Upper lobe of right lung (tissue), 1 donor: ENCODE results near the gene GPR153. TPM values are rescaled to one million over a fixed set of nuclear protein-coding genes. Genes with fewer than 3 reads are reported as not detected.

Experiments used
- ATAC-seq: fragments of 200-7000 bp; cut with Tn5 transposase; one replicate; pipeline ENCODE4 v1.9.1; 2020; ENCODE audit warnings: mild to moderate bottlenecking, moderate library complexity
- DNase-seq: peaks from one replicate; pipeline ENCODE4 v3.0.0-alpha.2; 2020
- H3K27ac ChIP-seq: fragments of 200-600 bp; one replicate; pipeline ENCODE4 v1.8.0; 2022
- H3K27me3 ChIP-seq: fragments of 200-600 bp; one replicate; pipeline ENCODE4 v1.8.0; 2022; ENCODE audit warnings: mild to moderate bottlenecking
- H3K36me3 ChIP-seq: fragments of 200-600 bp; one replicate; pipeline ENCODE4 v1.8.0; 2022
- H3K4me1 ChIP-seq: fragments of 200-600 bp; one replicate; pipeline ENCODE4 v1.8.0; 2022
- H3K4me3 ChIP-seq: fragments of 200-600 bp; one replicate; pipeline ENCODE4 v1.8.0; 2022; ENCODE audit warnings: mild to moderate bottlenecking
- H3K9me3 ChIP-seq: fragments of 200-600 bp; one replicate; pipeline ENCODE4 v1.8.0; 2022
- CTCF ChIP-seq: fragments of 200-600 bp; IDR thresholded peaks from one replicate; pipeline ENCODE4 v1.8.0; 2022; ENCODE audit warnings: antibody characterized with exemption
- intact Hi-C: fragments of 100-400 bp; cut with DNase I; formaldehyde crosslinking; loops from one replicate; pipeline ENCODE4 v1.11.0; 2022
- total RNA-seq: library from RNA; stranded (reverse); fragmentation: NEBNext Ultra II Directional; extraction: Animal tissue kit (Norgen Biotek cat#: 25700); gene quantifications from one replicate; pipeline ENCODE4 v1.2.1, GENCODE V29; 2021
- donor health status: DM: no; HTN: yes; CAD: no; lungs with severe emphysema.

GPR153 gene
- total RNA-seq, 1 donor from 2014 or later: 16.9 TPM

- Histone ChIP-seq H3K27ac (no peak overlapping the region), H3K27me3 (peaks cover 18% of the 10 kb centered on the region)
Measured at GRCh38 chr1:6208723-6209660, 51.9 kb downstream of the GPR153 start.

GRCh38 chr1:6207921-6208320, 53.0 kb downstream of the GPR153 start:
- Histone ChIP-seq H3K4me1 (peaks cover 34% of the 10 kb centered on the region), H3K9me3 (no peaks in the 10 kb centered on the region), H3K36me3 (no peaks in the 10 kb centered on the region), H3K4me3 (no peak overlapping the region), H3K27ac (no peak overlapping the region), H3K27me3 (peaks cover 18% of the 10 kb centered on the region)
- intact Hi-C loops: no loop called here
- no peak for TF ChIP-seq CTCF
- no peak for DNase-seq
- ATAC-seq: no peak

More at GRCh38 chr1:6208723-6209660, 51.9 kb downstream of the GPR153 start:
- H3K9me3 ChIP-seq: no peaks in the 10 kb centered on the region
- DNase-seq (peak; percentile 76), ATAC-seq (peak; percentile 64)
- intact Hi-C loops: no loop called here
- H3K4me3 ChIP-seq: peak overlapping the region; percentile 48
- TF ChIP-seq CTCF: peak; percentile 59
- no peaks in the 10 kb centered on the region for H3K36me3 ChIP-seq
- H3K4me1 ChIP-seq: peaks cover 34% of the 10 kb centered on the region

GRCh38 chr1:6207075-6207885, 53.6 kb downstream of the GPR153 start:
- no peak for TF ChIP-seq CTCF
- no peak overlapping the region for H3K27ac ChIP-seq
- DNase-seq: no peak
- H3K27me3 ChIP-seq: peaks cover 18% of the 10 kb centered on the region
- H3K9me3 ChIP-seq: no peaks in the 10 kb centered on the region
- H3K36me3 ChIP-seq: no peaks in the 10 kb centered on the region
- no peak for ATAC-seq
- intact Hi-C loops: no loop called here
- H3K4me3 ChIP-seq: no peak overlapping the region
- H3K4me1 ChIP-seq: peaks cover 34% of the 10 kb centered on the region

- no peak for ATAC-seq
- DNase-seq: no peak
- no peak overlapping the region for H3K27ac ChIP-seq
Measured at GRCh38 chr1:6206520-6206855, 54.4 kb downstream of the GPR153 start.

More at GRCh38 chr1:6206520-6206855, 54.4 kb downstream of the GPR153 start:
- Histone ChIP-seq H3K4me1 (peaks cover 34% of the 10 kb centered on the region), H3K9me3 (no peaks in the 10 kb centered on the region), H3K4me3 (peak overlapping the region; percentile 66), H3K36me3 (no peaks in the 10 kb centered on the region), H3K27me3 (peaks cover 18% of the 10 kb centered on the region)
- TF ChIP-seq CTCF: no peak
- intact Hi-C loops: no loop called here
